Amniotic epithelial cell (primary cell): ENCODE results near the gene LY86.
"Not testable (repeated sequence)": the region's sequence is repeated elsewhere in the genome, so short reads cannot be mapped to it uniquely, and the experiment has no call there.

Source experiments
- DNase-seq: peaks from one replicate; pipeline ENCODE4 v3.0.0-alpha.2; 2010; ENCODE audit warnings: low read depth

Gene LY86

DNA sequence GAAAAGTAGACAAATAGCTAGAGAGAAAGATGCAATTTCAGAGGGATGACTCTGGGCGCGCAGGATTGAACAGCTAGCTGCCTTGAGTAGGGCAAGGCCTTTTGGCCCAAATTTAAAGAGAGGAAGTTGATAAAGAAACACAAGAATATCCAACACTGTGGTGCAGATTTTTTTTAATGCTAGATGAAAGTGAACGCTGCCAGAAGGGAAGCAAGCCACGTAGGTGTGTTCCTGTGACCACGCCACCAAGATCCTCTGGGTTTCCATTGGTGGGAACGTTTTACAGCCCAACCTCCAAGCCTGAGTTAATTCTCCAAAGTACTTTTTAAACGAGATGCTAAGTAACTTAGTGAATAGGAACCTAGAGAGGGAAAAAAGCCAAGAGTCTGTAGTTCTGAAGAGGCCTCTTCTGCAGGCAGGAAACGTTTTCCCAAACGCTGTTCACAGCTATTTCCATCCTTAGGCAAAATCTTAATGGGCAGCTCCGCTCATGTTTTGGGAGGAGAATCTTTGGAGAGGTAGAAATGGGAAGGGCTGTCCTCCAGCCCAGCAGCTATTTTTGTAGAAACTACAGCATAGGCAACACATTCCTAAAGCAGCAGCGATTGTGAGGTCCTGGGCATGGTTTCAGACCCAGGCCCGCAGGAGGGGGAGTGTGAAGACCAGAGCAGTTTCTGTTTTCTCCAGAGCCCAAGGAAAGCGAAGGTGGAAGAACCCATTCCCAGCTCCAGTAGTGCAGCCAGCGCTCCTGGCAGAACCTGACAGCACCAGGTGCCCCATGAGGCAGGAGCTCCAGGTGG is 8.2 kb downstream of the LY86 start:
- DNase-seq = no peak

DNA sequence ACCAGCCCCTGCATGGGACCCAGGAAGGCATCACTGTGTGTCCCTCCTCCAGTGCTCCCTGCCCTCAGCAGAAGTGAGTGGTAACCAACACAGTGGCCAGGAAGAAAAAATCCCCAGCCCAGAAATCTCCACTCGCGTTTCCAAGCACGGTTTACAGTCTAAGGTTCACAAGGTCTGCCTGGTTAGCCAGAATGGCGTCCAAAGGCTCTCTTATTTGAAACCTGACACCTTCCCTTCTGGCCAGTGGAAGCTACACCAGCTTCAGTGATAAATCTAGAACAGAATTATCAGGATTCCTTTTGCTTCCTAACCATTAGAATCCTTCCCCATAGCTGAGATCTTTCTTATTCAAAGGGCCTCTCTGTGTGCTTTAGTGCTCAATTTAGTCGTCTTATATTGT is 9.2 kb downstream of the LY86 start:
- DNase-seq = no peak

DNA sequence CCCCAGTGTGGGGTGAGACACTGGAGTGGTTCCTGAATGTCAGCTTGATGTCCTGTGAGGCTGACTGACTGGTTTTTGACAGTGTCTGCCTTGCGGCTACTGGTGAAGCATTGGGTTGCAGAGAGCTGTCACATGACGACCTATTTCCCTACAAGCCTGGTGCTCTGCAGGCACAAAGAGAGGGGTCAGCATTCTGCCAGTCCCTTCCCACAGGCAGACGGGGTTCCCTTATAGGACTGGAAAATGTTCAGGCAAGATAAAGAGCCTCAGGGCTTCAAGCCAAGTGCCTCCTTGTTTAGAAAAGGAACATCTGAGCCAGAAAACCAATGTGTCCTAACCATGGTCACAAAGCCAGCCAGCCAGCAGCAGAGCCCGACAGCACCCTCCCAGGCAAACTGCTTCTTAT is 11.0 kb downstream of the LY86 start:
- no peak for DNase-seq

DNA sequence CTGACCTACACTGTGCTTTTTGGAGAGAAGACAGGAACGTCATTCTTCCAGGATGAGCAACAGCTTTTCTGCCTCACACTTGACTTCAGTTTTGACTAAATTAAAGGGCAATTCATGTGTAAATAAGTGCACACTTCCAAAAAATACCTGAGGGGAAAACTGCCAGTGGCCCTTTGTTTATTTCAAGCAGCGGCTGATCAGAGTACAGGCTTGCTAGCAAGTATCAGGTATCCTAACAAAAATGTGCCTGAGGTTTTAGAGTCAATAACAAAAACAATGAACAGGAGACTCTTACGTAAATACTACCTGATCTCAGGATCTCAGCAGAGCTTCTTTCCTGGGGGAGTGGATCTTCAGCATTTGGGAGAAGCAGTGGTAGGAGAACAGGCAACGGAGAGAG is 12.4 kb downstream of the LY86 start:
- no peak for DNase-seq

DNA sequence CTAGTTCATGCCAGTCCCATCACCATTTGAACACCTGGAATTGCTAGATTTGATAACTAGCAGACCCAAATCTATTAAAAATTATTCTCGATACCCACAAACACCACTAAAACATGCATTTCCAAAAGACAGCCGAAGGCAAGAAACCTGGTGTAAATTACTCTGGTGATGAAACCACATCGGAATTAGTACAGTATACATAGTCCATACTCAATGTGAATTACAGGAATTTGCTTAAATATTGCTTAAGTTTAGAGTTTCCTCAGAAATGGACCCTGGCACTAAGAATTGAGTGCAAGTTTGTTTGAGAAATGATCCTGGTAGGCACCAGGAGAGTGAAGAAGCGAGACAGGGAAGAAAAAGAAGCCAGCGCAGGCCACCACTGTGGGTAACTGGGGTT is 13.7 kb downstream of the LY86 start:
- DNase-seq = no peak

DNA sequence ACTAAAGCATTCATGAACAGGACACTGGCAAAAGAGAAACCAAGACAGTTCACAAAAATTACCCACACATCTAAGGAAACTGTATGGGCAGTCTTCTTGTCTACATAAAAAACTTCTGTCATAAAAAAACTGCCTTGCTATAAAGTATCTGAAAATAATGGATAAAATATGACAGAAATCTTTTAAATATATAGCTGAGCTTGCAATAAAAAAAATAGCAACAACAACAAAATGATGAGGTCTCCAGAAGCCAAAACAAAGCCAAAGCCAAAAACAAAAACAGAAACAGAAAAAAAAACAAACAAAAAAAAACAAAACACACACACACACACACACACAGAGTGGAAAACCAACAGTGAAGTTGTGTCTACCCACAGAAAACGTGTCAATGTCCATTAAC is 14.8 kb downstream of the LY86 start:
- no peak for DNase-seq

DNA sequence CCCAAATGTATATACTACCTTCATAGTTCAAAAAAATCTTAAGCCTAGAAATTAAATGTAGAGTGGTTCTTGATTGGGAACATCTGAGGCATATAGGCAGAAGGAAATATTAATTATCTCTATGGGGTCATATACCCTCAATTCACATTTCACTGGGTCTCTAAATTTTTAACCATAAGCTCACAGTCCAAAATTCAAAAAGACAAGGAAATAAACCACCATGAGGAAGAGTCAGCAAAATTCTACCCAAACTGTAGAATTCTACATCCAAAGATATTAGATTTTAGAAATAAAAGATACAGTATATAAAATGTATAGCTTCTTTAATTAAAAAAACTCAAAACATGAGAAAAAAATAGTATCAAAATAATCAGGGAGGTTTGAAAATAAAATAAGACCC is 15.5 kb downstream of the LY86 start:
- DNase-seq = no peak

DNA sequence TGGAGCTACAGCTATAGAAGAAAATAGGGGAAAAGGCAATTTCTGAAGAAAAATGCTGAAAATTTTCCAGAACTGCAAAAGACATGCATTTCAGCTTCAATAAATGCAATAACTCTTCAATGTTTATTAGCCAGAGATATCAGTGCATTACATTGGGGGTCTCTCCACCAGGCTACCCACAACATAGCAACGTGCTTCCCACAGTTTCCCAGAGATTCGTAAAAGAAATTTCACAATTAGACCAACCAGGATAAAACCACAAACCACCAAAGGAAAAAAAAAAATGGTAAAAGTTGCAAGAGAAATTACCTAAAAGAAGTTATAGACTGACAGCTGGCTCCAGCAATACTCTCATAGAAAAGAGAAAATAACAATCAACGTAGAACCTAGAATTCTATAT is 16.0 kb downstream of the LY86 start:
- no peak for DNase-seq

DNA sequence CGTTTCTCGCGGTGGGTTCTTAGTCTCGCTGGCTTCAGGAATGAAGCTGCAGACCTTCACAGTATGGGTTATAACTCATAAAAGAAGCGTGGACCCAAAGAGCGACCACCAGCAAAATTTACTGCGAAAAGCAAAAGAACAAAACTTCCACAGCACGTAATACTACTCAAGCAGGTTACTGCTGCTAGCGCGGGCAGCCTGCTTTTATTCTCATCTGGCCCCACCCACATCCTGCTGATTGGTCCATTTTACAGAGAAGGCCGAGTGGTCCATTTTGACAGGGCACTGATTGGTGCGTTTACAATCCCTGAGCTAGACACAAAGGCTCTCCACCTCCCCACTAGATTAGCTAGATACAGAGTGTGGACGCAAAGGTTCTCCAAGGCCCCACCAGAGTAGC is 17.4 kb downstream of the LY86 start:
- no peak for DNase-seq

DNA sequence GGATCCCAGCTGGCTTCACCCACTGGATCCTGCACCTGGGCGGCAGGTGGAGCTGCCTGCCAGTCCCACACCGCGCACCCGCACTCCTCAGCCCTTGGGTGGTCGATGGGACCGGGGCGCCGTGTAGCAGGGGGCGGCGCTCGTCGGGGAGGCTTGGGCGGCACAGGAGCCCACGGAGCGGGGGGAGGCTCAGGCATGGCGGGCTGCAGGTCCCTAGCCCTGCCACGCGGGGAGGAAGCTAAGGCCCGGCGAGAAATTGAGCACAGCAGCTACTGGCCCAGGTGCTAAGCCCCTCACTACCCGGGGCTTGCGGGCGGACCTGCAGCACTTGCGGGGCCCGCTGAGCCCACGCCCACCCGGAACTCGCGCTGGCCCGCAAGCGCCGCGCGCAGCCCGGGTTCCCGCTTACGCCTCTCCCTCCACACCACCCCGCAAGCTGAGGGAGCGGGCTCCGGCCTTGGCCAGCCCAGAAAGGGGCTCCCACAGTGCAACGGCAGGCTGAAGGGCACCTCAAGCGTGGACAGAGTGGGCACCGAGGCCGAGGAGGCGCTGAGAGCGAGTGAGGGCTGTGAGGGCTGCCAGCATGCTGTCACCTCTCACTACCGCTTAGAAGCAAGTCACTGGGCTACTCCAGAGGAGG is 18.0 kb downstream of the LY86 start:
- DNase-seq = not testable (repeated sequence)

DNA sequence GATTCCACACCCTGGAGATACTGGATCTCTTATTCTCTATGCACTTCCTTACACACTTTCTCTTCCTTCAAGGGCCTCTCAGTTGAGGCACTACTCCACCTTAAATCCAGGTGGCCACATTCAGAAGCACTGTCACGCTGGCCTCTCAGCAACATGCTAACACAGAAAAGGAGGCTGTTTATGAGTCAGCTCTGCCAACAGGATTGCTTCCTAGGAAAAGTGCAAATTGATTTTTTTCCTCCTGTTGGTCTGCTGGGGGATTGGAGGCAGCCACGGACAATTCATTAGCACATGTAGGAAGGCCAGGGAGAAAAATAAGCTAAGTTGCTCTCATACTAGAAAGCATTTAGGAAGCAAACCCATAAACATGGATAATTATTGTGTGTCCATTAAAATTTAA is 20.9 kb downstream of the LY86 start:
- no peak for DNase-seq

DNA sequence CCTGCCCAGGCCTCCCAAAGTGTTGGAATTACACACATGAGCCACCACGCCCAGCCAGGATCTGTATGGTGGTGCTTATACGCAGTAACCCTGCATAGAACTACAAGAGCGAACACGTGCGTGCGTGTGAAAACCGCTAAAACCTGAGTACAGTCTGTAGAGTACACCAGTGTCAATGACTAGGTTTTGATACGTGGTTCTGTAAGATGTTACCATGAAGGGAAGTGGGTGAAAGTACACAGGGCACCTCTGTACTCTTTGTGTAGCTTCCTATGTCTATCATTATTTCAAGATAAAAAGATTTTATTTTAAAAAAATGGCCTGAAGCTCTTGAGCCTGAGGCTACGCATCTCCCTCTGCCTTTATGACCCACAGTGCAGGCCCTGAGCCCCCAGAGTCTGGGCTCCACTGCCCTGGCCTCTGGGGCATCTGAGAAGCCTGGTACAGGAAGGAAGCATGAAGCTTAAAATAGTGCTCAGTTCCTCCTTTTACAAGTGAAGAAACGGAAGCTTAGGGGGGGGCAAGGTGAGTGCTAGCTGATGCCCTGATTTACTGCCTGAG is 21.6 kb downstream of the LY86 start:
- DNase-seq = no peak

DNA sequence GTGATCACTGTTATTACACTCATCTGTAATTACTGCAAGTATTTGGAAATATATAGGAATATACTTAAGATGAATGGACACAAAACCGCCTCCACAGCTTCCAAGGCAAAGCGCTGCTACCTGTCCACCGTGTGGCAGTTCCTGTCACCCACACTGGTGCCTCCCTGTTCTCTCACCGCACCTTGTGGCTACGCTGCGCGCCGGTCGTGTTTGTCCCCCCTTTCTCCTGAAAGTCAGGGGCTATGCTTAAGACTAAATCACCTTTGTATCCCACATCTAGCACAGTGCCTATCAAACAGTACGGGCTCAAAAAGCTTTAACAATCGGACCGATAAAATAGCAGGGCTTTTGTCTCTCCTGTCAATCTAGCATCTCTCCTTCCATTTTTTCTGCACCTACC is 23.0 kb downstream of the LY86 start:
- no peak for DNase-seq

DNA sequence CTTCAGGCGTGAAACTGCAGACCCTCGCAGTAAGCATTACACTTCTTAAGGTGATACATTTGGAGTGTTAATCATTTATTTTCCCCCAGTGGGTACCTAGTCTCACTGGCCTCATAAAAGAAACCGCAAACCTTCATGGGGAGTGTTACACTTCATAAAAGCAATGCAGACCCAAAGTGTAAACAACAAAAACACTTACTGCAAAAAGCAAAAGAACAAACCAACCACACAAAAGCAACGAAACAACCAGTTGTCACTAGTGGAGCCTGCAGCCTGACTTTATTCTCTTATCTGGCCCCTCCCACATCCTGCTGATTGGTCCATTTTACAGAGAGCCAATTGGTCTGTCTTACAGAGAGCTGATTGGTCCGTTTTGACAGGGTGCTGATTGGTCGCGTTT is 23.8 kb downstream of the LY86 start:
- no peak for DNase-seq

DNA sequence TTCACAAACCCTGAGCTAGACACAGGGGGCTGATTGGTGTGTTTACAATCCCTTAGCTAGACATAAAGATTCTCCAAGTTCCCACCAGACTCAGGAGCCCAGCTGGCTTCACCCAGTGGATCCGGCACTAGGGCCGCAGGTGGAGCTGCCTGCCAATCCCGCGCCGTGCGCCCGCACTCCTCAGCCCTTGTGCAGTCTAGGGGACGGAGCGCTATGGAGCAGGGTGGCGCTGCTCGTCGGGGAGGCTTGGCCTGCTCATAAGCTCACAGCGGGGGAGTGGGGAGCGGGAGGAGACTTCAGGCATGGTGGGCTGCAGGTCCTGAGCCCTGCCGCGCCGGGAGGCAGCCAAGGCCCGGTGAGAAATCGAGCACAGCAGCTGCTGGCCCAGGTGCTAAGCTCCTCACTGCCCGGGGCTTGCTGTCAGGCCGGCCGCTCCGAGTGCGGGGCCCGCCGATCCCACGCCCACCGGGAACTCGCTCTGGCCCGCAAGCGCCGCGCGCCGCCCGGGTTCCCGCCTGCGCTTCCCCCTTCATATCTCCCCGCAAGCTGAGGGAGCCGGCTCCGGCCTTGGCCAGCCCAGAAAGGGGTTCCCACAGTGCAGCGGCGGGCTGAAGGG is 24.7 kb downstream of the LY86 start:
- DNase-seq = not testable (repeated sequence)

DNA sequence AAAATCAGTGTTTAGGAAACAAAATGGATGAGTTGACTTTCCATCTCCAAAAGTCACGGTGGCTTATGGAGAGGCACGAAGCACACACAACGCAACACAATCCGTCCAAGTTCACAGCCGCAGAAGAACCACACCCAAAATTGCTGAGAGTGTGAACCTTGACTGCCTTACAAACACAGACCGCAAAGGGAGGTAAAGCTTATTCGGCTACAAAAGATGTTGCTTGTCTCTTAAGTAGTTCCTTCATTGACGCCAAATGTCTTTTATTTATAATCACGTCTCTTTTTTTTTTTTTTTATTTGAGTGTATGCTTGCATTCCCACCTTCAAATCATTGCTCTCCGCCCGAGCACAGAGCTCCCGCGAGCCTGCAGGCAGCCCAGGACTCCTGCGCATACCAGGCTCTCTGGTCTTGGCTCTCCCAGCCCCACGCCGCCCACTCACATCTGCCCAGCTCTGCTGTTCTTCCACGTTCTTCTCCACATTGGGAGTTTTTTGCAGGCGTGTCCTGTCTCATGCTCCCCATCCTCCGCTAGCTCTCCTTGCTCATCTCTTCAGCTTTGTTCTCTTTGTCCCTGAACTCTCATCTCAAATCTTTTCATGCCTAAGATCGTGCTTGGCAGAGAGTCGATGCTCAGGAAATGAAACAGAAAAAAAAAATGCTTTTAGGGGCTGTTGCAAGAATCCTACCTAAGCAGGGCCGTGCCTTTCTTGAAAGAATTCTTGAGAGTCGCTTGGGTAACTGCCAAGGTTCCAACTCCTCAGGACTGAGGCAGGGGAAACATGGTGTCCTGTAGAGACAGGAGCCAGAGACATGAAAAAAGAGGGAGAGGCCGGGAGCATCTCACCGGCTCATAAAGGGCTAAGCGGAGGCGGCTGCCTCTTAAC is 25.8 kb downstream of the LY86 start:
- DNase-seq = no peak

DNA sequence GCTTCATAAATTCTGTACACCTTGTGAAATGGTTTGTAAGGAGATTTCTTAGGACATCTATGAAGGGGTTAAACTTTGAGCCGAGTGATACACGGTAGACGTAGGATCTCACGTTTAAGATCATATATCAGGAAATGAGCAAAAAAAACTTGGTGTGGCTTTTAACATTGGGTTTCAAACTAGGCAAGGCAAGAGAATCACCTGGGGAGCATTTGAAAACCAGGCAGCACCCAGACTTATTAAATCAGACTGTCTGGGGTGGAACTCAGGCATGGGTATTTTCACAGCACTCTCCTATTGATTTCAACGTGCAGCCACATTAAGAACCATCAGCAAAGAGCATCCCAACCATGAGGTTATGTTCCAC is 26.4 kb downstream of the LY86 start:
- no peak for DNase-seq

DNA sequence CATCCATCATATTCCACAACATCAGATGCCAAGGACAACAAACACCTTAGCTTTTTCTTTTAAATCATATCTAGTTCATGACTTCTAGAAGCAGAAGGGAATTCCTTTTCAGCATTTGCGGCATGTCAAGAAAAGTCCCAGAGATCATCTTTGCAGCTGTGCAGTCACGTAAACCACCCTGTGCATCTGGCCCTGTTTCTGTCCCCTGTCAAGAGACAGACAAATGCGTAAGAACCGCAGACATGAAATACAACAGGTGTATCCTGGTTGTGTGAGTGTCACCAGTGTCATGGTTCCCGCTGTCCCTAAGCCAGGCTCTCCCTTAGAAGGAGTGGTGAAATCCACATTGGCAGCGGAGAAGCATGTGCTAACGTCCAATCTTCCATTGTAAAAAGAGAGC is 28.1 kb downstream of the LY86 start:
- DNase-seq = no peak

DNA sequence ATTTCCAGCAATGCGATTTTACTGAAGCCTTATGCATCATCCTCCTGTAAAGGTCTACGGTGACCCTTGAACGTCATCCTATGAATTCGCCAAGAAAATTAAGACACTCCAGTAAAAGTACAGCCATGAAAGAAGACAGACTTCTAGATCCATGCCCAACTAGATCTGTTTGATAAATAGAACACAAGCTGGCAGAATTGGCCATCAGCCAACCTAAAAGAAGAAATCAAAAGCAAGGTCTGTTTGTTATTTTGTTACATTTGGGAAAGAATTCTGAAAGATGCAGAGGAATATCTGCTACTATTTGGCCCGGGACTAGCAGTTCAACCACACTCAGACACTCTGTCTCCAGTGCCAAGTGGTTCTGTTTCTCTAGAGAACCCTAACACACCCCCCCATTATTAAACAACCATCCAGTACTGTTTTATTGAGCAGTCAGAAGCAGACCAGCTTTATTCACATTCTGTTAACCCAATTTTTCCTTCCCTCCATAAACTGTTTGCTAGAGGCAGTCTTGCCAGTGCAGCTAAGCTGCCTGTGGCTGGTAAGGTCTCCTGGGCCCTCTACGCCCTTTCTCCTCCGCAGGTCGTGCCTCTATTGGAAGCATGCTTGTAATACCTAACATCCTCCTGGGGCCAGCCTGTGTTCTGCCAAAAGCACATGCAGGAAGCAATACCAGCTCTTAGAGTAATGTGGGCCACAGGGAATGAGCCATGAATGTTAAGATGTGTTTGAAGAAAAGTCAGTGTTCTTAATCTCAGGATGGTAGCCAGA is 30.7 kb downstream of the LY86 start:
- no peak for DNase-seq

DNA sequence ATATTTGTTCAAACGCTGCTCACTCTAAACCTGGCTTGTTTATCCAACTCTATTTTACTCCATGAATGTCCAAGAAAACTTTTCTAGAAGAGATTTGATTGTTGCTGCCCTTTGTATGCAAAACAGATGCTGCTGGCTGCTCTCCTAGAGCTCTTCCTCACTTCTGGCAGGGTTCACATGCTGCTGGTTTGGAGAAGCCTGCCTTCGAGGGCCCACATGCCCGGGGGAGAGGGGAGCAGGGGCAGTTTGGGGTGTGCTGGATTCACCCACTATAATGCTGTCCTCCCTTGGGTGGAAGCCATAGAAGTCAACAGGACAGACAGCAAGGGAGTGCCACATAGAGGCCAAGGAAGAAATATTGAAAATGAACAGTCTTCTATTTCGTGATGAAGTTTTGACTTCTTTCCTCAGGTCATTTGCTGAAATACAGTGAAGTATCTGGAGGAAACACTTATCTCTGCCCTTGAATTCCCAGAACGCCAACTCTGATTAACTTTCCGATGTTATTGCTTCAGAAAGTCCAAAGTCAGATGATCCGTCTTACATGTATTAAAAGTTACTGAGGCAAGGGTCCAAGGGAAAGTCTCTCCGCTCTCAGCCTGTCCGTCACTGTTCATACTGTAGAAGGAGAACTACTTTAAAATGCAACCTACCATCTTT is 32.4 kb downstream of the LY86 start:
- DNase-seq = no peak

DNA sequence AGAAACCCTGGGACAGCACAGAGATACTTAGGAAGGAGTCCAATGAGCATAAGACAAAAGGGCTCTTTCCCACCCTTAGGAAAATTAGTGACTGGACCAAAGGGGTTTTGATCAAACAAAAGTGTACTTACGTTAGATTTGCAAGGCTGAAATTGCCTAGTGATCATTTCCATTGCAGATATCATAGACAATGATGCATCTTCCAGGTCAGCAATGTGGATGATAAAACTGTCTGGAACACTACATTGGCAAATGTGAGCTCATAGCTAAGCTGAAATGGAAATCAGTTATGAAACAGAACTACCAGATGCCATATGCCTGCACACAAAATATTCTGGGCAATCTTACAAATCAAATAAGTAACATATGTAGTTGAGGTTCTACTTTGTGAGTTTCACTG is 34.0 kb downstream of the LY86 start:
- DNase-seq = no peak
